Natural killer cell treated with Interleukin-12 subunit alpha and Interleukin-12 subunit beta and Interleukin-15 and Interleukin-18, amount 100 ng/mL, for 72 hours (primary cell): Measurements from ENCODE around the gene QARS1. TPM values are rescaled to one million over a fixed set of nuclear protein-coding genes. Genes with fewer than 3 reads are reported as not detected.

Experiments
- ATAC-seq, 2 donors: fragments of 150-1000 bp; cut with Tn5 transposase in 1 of 2; sonication (Bioruptor Pico), chemical (Tn5 transposase) in 1 of 2; 2 replicates each; pipeline ENCODE4 v1.10.0; 2021
- DNase-seq: peaks from one replicate; pipeline ENCODE4 v3.0.0; 2022; ENCODE audit warnings: low spot score
- H3K27ac Mint-ChIP-seq, 2 donors: 1 replicate in 1 of 2; 2 replicates in 1 of 2; pipeline ENCODE4 v1.8.0; 2022; ENCODE audit warnings: mixed read lengths in 2 of 2, mild to moderate bottlenecking in 1 of 2, moderate library complexity in 1 of 2
- H3K27me3 Mint-ChIP-seq, 2 donors: 1 replicate in 1 of 2; 2 replicates in 1 of 2; pipeline ENCODE4 v1.8.0; 2022; ENCODE audit warnings: mixed read lengths in 2 of 2
- H3K36me3 Mint-ChIP-seq: one replicate; pipeline ENCODE4 v1.8.0; 2022; ENCODE audit warnings: mixed read lengths
- H3K4me1 Mint-ChIP-seq, 2 donors: 1 replicate in 1 of 2; 2 replicates in 1 of 2; pipeline ENCODE4 v1.8.0; 2022; ENCODE audit warnings: low read depth in 2 of 2, mixed read lengths in 2 of 2, mild to moderate bottlenecking in 1 of 2
- H3K4me3 Mint-ChIP-seq: one replicate; pipeline ENCODE4 v1.8.0; 2022; ENCODE audit warnings: mixed read lengths
- H3K9me3 Mint-ChIP-seq: 2 replicates; pipeline ENCODE4 v1.8.0; 2022; ENCODE audit warnings: mixed read lengths
- total RNA-seq, 2 donors: library from RNA; stranded (reverse); gene quantifications; one replicate each; pipeline ENCODE4 v1.2.3, GENCODE V29; 2022

QARS1 gene
- total RNA-seq, 2 donors from 2014 or later: 207 to 261 TPM

DNA sequence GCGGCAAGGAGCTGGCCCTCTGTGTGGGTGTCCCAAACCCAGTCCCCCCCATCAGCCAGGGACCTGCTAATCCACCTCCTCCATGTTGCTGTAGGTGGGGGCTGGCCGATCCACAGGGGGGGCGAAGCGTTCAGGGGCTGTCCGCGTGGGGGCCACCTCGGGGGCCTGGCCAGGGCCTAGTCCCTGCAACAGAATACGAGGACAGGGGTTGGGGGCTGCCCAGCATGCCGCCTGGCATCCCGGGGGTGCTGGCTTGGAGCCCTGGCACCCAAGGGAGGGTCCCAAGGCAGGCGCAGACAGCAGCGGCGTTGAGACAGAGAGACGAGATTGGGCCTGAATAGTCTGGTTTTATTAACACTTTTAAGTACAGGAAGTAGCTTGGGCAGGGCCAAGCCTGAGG lies 3.8 kb upstream of the QARS1 start:
- Mint-ChIP-seq H3K9me3 (no peaks in the 10 kb centered on the region), H3K4me3 (no peak overlapping the region), H3K36me3 (peaks cover 6% of the 10 kb centered on the region), H3K27ac (no peak overlapping the region), H3K4me1 (peaks cover 17 to 28% of the 10 kb centered on the region in 2 donors), H3K27me3 (no peaks in the 10 kb centered on the region)
- DNase-seq (no peak), ATAC-seq (no peak)

GRCh38 chr3:49104052-49104426 lies 518 bp downstream of the QARS1 start:
- H3K27me3 Mint-ChIP-seq: no peaks in the 10 kb centered on the region
- H3K4me3 Mint-ChIP-seq: peak overlapping the region; percentile 91

DNA sequence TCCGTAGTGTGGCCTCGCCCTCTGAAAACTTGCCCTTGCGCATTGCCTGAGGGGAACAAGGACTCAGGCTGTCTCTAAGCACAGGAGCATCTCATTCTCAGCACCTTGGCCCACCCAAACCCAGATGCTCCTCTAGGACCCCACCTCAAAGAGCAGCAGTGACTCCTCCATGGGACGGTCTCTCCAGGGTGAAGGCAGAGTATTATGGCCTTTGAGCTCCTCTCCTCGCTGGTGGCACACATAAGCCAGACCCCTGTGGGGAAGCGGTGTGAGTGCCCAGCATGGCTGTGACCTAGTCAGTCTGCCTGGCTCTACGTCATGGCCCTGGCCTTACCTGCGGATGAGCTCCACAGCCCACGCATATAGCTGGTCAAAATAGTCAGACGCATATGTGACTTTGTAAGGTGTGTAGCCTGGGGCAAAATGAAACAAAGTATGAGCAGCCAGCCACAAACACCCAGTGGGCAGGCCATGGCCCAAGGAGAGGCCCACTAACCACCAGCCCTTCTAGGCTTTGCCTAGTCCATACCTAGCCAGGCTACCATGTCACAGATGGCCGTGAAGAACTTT lies 4.4 kb downstream of the QARS1 start:
- Mint-ChIP-seq H3K4me3 (no peak overlapping the region), H3K36me3 (peaks cover 8% of the 10 kb centered on the region), H3K27me3 (no peaks in the 10 kb centered on the region), H3K9me3 (no peaks in the 10 kb centered on the region), H3K27ac (no peak overlapping the region), H3K4me1 (peaks cover 26 to 30% of the 10 kb centered on the region in 2 donors)
- DNase-seq (no peak), ATAC-seq (no peak)

More at GRCh38 chr3:49104052-49104426, 518 bp downstream of the QARS1 start:
- DNase-seq (no peak), ATAC-seq (peak in 1 of 2 donors; percentile 1)
- H3K27ac Mint-ChIP-seq: peak overlapping the region; percentile 92 to 97
- H3K9me3 Mint-ChIP-seq: no peaks in the 10 kb centered on the region
- H3K36me3 Mint-ChIP-seq: peaks cover 8% of the 10 kb centered on the region
- peaks cover 26 to 37% of the 10 kb centered on the region in 2 donors for H3K4me1 Mint-ChIP-seq

DNA sequence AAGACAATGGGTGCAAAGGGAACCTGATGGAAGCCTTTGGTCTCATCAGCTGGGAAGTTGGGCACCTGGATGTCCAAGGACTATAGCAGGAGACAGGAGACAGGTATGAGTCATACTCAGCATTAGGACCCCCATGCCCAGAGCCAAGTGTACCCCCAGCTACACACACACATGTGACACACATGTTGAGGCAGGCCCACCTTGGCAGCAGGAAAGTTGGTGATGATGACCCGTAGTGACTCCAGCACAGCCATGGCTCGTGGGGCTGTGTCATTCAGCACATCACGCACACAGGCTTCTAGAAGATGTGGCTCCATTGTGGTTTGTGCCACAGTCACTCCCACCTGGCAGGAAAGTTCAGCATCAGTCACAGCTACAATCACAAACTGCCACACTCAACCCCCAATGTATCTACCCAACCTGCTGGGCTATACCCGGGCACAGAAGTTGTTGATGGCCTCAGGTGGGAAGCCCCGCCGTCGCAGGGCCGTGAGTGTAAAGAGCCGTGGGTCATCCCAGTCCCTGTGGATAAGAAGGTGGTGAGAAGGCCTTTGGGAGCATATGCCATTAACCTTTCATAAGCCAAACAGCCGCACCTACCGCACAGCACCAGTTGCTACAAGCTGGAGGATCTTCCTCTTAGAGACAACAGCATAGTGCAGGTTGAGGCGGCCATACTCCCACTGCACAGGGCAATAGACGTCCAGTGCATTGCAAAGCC lies 5.5 kb downstream of the QARS1 start:
- Mint-ChIP-seq H3K27me3 (no peaks in the 10 kb centered on the region), H3K36me3 (peaks cover 8% of the 10 kb centered on the region), H3K4me3 (no peak overlapping the region), H3K4me1 (peaks cover 25% of the 10 kb centered on the region in 2 donors), H3K9me3 (no peaks in the 10 kb centered on the region), H3K27ac (no peak overlapping the region)
- ATAC-seq (no peak), DNase-seq (no peak)

- Mint-ChIP-seq H3K4me3 (no peak overlapping the region), H3K9me3 (no peaks in the 10 kb centered on the region), H3K27me3 (no peaks in the 10 kb centered on the region), H3K4me1 (peaks cover 18% of the 10 kb centered on the region in 2 donors), H3K36me3 (peaks cover 8% of the 10 kb centered on the region), H3K27ac (no peak overlapping the region)
- no peak for ATAC-seq
- DNase-seq: no peak
Observed at GRCh38 chr3:49098429-49098828, 6.1 kb downstream of the QARS1 start.

- Mint-ChIP-seq H3K36me3 (no peaks in the 10 kb centered on the region), H3K4me3 (peak within 1 kb of the TSS; percentile 95), H3K4me1 (peaks cover 20 to 36% of the 10 kb centered on the region in 2 donors), H3K27ac (peak within 1 kb of the TSS; percentile 90 to 95), H3K9me3 (no peaks in the 10 kb centered on the region), H3K27me3 (no peaks in the 10 kb centered on the region)
- ATAC-seq: peak; percentile 89 to 92
- DNase-seq: peak; percentile 95
Observed at GRCh38 chr3:49093853-49094767, 10.4 kb downstream of the QARS1 start, which contains the start of gene QRICH1. QRICH1 (minus strand) TSS chr3:49094071; CDS start chr3:49077017, 17,054 bp downstream.

DNA sequence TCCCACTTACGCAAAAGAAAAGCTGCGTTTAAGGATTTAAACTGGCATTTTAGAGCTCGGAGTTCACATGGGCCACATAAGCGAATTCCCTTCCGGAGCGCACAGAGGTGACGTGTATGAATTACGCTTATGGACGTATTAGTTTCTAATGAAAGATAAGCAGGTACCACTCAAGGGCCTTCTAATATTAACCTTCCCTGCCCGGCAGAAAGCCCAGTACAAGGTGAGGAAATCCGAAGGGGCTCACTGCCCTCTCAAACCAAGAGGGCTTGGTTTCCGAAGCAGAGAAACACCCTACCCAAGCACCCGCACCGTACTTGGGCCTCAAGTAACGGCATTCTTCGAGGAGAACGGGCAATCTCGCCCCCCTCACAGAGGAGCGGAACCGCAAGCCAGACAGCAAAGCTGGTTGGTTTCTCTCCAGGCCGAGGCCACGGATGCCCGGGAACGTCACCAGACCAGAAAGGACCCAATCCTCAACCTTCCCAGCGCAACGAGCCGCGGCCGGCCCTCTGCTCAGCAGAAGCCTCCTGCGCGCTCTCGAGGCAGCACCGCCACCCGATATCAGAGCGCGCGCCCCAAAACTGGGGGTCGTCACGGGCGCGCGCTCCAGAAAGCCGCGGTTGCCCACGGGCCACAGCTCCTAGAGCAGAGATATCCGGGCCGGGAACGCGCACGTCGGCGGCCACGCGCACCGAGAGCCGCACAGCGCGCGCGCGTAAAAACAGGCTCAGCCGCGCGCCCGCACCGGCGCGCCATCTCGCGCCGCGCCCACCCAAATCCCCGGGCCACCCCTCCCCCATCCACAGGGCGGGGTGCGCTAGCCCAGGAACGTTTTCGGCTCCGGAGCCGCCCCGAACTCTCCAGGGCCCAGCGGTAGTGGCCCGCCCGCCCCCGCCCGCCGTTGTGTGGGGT lies 11.4 kb downstream of the QARS1 start:
- H3K36me3 Mint-ChIP-seq: no peaks in the 10 kb centered on the region
- no peaks in the 10 kb centered on the region for H3K9me3 Mint-ChIP-seq
- peak overlapping the region; percentile 90 to 95 for H3K27ac Mint-ChIP-seq
- H3K4me3 Mint-ChIP-seq: peak overlapping the region; percentile 95
- H3K4me1 Mint-ChIP-seq: peaks cover 22 to 36% of the 10 kb centered on the region in 2 donors
- ATAC-seq: peak; percentile 66 to 69
- H3K27me3 Mint-ChIP-seq: no peaks in the 10 kb centered on the region
- DNase-seq: peak; percentile 88

DNA sequence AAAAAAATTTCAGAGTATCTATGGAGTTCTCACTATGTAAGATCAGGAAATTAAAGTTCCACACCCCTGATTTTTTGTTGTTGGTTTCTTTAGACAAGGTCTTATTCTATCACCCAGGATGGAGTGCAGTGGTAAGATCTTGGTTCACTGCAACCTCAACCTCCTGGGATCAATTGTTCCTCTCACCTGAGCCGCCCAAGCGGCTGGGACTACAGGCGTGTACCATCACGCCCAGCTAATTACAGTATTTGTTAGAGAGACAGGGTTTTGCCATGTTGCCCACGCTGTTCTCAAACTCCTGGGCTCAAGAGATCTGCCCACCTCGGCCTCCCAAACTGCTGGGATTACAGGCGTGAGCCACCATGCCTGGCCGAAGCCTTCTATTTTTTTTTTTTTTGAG lies 23.1 kb downstream of the QARS1 start:
- H3K36me3 Mint-ChIP-seq: no peaks in the 10 kb centered on the region
- no peak for DNase-seq
- peaks cover 0 to 4% of the 10 kb centered on the region in 2 donors for H3K4me1 Mint-ChIP-seq
- H3K4me3 Mint-ChIP-seq: no peak overlapping the region
- H3K9me3 Mint-ChIP-seq: no peaks in the 10 kb centered on the region
- no peak for ATAC-seq
- H3K27ac Mint-ChIP-seq: no peak overlapping the region
- no peaks in the 10 kb centered on the region for H3K27me3 Mint-ChIP-seq

- DNase-seq: no peak
- no peaks in the 10 kb centered on the region for H3K27me3 Mint-ChIP-seq
- no peak for ATAC-seq
- no peaks in the 10 kb centered on the region for H3K9me3 Mint-ChIP-seq
- no peaks in the 10 kb centered on the region for H3K36me3 Mint-ChIP-seq
- H3K27ac Mint-ChIP-seq: no peak overlapping the region
- peaks cover 0 to 4% of the 10 kb centered on the region in 2 donors for H3K4me1 Mint-ChIP-seq
- no peak overlapping the region for H3K4me3 Mint-ChIP-seq
Observed at GRCh38 chr3:49079270-49079669, 25.3 kb downstream of the QARS1 start.

- Mint-ChIP-seq H3K27ac (no peak overlapping the region), H3K9me3 (no peaks in the 10 kb centered on the region), H3K36me3 (peaks cover 5% of the 10 kb centered on the region), H3K4me3 (no peak overlapping the region), H3K27me3 (no peaks in the 10 kb centered on the region), H3K4me1 (peaks cover 0 to 4% of the 10 kb centered on the region in 2 donors)
- ATAC-seq (no peak), DNase-seq (no peak)
Observed at GRCh38 chr3:49076646-49077045, 27.9 kb downstream of the QARS1 start.

GRCh38 chr3:49076116-49076515 lies 28.4 kb downstream of the QARS1 start:
- Mint-ChIP-seq H3K9me3 (no peaks in the 10 kb centered on the region), H3K27me3 (no peaks in the 10 kb centered on the region), H3K36me3 (peaks cover 5% of the 10 kb centered on the region), H3K4me1 (peaks cover 0 to 4% of the 10 kb centered on the region in 2 donors), H3K4me3 (no peak overlapping the region), H3K27ac (no peak overlapping the region)
- ATAC-seq (no peak), DNase-seq (no peak)

DNA sequence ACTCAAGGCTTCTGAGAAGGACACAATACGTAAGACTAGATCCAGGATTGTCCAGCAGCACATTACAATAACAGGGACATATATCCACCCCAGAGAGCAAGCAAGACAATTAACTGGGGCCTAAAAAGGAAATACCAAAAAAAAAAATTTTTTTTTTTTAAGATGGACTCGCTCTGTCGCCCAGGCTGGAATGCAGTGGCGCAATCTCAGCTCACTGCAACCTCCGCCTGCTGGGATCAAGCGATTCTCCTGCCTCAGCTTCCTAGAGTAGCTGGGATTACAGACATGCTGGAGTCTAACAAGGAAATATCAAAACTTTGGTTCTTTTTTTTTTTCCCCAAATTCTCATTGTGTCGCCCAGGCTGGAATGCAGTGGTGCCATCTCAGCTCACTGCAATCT lies 46.5 kb downstream of the QARS1 start:
- H3K36me3 Mint-ChIP-seq: peaks cover 9% of the 10 kb centered on the region
- DNase-seq: no peak

DNA sequence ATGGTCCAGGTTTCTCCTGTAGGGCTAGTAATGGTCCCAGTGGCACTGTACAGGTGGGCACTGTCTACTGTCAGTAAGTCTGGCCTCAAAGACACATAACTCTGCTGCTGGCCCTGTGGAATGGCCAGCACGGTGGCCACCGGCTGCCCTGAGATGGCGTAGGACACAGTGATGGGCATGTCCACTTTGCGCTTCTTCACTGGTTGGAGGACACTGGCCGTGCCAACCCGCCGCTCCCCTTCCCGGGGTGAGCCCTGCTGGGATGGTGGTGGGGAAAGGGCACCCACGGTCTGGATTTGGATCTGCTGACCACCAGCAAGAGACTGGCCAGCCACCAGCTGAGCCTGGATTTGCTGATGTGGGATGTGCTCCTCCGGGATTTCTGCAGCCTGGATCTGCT lies 47.3 kb downstream of the QARS1 start:
- H3K4me1 Mint-ChIP-seq: no peaks in the 10 kb centered on the region
- no peak overlapping the region for H3K4me3 Mint-ChIP-seq
- H3K9me3 Mint-ChIP-seq: no peaks in the 10 kb centered on the region
- H3K27ac Mint-ChIP-seq: no peak overlapping the region
- no peaks in the 10 kb centered on the region for H3K27me3 Mint-ChIP-seq
- no peak for ATAC-seq
- no peak for DNase-seq
- peaks cover 12% of the 10 kb centered on the region for H3K36me3 Mint-ChIP-seq

More for the DNA sequence above, 46.5 kb downstream of the QARS1 start:
- H3K27ac Mint-ChIP-seq: no peak overlapping the region
- no peaks in the 10 kb centered on the region for H3K9me3 Mint-ChIP-seq
- no peak overlapping the region for H3K4me3 Mint-ChIP-seq
- H3K27me3 Mint-ChIP-seq: no peaks in the 10 kb centered on the region
- no peak for ATAC-seq
- H3K4me1 Mint-ChIP-seq: no peaks in the 10 kb centered on the region
